ENCODE measurements around the gene ZER1.

Gene ZER1

DNA sequence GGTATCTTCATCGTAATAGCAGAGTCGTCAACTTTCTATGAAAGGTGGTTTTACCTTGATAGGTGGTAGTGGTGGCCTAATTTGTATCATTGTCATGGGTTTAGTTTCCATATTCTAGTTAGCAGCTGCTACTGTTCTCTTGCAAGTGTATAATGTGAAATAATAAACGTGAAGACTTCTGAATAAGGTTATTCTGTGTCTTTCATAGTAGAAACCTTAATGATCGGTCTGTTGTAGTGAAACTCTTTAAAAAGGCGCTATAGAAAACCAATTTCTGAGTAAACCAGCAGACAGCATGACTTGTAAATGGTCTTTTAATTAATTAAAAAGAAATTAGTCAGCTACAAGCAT lies 81.1 kb downstream of the ZER1 start:
- DNase-seq (ENCODE audit: low read depth): no peak

DNA sequence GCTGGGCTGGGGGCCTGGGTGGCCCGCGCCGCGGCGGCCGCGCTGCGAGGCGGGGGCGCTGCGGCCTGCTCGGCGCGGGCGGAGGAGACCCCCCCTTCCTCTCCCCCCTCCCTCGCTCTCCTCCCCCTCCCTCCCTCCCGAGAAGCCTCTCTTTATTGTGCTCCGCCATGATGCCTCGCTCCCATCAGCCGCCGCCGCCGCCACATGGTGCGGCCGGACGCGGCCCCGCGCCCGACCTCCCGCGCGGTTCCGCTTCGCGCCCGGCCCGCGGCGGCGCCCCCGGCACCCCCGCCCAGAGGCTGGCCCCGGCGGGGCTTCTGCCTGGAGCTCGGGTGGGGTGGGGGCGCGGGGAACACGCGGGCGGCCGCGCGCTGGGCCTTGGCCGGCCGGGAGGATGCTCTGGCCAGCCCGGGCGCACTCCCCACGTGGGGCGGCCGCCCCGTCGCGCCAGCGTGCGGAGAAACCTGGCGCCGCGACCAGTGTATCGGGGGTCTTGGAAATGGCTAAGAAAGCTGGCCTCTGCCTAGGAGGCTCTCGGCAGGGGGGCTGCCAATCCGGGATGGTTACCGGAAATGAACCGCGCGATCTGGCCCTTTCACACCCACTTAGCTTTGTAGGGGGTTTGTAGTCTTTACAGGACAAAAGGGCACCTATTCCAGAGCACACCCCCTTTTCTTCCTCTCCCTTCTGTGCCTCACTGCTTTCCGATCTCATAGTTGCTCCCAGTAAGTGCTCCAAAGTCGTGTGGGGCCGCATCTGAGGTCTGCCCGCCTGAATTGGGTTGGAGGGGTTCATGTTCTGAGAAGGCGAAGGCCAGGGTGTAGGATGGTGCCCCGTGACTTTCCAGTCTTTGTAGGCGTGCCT lies 81.7 kb downstream of the ZER1 start:
- DNase-seq (ENCODE audit: low read depth): peak; percentile 38

DNA sequence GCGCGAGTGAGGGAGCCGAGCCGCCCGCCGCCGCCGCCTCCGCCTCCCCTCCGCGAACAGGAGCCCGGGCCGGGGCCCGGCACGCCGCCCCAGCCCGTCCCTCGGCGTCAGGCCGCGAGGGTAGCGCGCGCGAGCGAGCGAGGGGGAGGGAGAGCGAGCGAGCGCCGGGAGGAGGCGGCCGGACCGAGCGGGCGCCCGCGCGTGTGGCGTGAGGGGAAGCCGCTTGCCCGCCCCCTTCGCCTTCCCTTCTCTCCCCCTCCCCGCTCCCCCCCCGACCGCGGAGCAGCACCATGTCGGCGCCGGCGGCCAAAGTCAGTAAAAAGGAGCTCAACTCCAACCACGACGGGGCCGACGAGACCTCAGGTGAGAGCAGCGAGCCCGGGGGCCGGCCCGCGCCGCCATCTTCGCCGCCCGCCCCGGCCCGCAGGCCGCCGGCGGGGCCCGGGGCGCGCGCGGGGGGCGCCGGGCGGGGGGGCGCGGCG lies 82.4 kb downstream of the ZER1 start:
- no peak for DNase-seq (ENCODE audit: low read depth)

DNA sequence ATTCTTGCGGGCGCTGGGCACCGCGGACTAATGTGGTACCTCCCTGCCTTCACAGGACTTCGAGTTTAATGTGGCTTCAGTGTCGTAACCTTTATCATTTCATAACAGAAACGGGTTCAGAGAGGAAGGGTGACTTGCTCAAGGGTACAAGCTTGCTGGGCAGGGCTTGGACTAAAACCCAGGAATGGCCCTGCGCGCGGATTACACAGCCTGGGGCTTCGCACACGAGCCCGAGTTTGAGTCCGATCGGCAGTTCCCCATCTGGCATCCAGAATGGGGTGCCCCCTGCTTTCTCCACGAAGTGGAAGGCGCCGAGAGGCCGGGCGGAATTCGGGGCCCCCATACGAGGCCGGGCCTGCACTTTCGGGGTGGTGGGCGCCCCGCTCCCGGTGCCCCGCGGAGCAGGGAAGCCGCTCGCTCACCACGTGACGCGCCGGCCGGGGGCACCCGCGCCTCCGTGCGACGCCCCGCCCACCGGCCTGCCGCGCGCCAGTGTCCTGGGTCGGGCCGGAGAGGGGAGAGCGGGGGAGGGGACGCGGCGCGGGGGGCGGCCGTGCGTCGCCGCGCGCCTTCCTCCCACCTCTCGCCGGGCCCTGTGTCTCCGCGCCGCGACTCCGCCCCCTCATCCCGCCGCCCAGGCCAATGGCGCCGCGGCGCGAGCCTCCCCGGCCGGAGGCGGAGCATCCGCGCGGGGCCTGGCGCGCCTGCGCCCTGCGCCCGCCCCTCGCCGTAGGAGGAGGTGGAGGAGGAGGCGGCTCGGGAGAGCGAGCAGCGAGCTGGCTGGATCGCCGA lies 83.0 kb downstream of the ZER1 start, which contains the start of gene SET:
Gene SET, plus strand, starts transcription at position 722 of the 792 bp plus-strand sequence. CDS start 361 bp downstream, outside the sequence.
- peak; percentile 92 for DNase-seq (ENCODE audit: low read depth)

DNA sequence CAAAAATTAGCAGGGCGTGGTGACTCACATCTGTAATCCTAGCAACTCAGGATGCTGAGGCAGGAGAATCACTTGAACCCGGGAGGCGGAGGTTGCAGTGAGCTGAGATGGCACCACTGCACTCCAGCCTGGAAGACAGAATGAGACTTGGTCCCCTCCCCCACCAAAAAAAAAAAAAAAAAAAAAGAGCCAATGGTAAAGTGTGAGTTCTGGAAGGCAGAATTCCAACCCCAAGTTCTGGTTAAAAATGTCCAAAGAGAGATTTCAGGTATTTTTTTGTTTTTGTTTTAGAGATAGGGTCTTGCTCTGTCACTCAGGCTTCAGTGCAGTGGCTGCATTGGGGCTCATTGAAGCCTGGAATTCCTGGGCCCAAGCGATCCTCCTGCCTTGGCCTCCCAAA lies 84.3 kb downstream of the ZER1 start:
- DNase-seq (ENCODE audit: low read depth): no peak

DNA sequence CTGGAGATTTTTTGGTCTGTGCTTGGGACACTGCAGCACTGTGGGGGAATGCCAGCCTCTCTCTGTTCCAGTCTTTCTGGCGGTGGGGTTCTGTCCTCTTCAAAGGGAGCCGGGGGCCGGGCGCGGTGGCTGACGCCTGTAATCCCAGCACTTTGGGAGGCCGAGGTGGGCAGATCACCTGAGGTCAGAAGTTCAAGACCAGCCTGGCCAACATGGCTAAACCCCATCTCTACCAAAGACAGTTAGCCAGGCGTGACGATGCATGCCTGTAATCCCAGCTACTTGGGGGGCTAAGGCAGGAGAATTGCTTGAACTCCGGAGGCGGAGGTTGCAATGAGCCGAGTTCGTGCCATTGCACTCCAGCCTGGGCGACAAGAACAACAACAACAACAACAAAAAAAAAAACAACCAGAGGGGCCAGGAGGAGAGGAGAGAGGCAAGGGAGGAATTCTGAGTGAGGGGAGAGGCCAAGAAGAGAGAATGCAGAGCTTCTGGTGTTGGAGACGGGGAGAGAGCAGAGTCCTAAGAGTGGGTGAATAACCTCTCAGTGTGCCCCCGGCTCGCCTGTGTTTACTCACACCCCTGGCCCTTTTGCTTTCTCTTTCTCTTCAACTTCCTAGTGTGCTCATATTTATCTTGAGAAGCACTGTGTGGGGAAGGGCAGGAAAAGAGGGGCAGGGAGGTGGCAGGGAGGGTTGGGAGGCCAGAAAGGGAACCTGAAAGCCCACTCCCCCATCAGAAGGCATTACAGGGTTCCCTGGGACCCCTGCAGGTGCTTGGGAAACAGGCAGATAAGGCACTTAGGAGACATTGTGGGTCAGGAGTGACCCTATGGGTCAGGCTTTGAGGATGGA lies 85.9 kb downstream of the ZER1 start:
- no peak for DNase-seq (ENCODE audit: low read depth)

DNA sequence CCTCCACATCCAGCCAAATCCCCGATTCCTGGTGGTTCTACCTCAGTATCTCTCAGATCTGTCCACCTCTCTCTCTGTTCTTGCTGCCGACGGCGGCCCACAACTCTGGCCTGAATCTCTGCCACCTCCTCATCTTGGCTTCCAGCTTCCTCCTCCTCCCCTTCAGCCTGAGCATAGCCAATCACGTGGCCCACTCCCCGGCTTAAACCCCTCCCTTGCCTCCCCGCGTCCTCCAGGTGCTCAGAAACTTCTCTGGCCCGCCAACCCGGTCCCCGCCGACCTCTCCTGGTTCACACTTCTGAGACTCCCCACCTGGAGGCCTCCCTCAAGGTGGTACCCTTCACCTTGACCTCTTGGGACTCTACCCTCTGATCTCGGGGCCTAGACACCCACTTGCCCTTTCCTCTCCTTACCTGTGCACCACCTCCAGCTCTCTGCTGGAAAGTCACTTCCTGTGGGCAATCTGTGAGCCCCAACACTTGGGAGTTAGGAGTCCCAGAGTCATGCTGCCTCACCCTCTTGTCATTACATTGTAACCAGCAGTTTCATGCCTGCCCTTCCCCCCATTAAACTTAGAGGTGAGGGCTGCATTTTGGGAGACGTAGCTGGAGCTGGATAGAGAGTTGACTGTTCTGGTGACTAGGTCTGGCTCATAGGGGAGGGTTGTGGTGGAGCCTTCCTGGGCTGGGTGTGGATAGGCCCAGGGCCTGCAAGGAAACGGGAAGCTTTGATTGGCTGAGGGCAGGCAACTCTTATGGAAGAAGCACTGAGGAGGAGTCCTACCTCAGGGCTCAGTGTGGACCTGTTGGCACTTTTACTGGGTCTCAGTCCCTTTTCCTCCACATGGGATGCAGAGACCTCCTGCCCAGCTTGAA lies 87.2 kb downstream of the ZER1 start:
- DNase-seq (ENCODE audit: low read depth): peak; percentile 68

DNA sequence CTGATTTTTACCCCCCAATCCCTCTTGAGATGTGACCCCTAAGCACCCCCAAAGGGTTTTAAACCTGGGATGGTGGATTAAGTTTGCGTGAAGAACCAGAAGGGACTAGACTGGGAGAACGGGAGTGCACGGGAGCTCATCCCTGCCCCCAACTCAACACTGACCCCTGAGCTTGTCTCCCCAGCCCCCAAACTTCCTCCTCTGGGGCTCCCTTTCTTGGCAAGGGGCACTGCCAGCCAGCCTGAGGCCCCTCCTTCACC lies 87.7 kb downstream of the ZER1 start:
- no peak for DNase-seq (ENCODE audit: low read depth)

DNA sequence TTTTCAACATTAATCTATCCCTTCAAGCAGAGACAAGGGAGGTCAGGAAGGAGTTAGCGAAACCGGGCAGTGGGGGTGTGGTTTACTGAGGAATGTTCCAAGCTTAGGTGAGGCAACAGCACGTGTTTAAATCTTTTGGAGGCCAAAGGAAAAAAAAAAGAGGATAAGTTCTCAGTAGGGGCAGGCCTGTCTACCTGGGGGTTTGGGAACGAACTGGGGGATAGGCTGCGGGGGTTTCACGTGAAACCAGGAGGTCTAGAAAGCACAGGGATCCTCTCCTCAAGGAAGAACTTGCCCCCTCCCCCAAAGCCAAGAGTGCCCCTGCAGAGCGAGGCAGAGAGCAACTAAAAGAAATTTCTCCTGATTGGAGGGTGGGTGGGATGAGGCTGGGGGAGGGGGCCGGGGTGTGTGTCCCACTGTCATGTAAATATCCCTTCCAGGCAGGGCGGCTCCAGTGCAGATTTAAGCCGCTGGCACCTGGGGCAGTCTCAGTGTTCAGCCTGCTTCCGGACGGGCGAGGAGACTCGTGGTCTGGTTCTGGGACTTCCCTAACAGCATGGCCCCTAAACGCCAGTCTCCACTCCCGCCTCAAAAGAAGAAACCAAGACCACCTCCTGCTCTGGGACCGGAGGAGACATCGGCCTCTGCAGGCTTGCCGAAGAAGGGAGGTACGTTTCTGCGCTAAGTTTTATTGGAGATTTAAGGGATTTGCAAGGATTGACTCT lies 88.2 kb downstream of the ZER1 start:
- DNase-seq (ENCODE audit: low read depth): no peak

Measured in stimulated activated CD8-positive, alpha-beta memory T cell treated with anti-CD3 and anti-CD28 coated beads, Interleukin-4, amount 100 ng/mL, for 24 hours (primary cell).